PC-3 (cell line): ENCODE results near the gene SHROOM2. TPM values are rescaled to one million over a fixed set of nuclear protein-coding genes. Genes with fewer than 3 reads are reported as not detected.

Experiments
- ATAC-seq: fragments of 200-7000 bp; cut with Tn5 transposase; 2 replicates; pipeline ENCODE4 v1.9.1; 2020; ENCODE audit warnings: mild to moderate bottlenecking, moderate library complexity
- BruUV-seq: library from RNA; stranded (reverse); fragments of 400-500 nt; replicated peaks from 2 replicates; lab custom pipeline; 2021; lab: Mats Ljungman, UMichigan
- CTCF ChIA-PET: fragments of 300-600 bp; sonication (Branson Sonifier 250); formaldehyde crosslinking; loops from one replicate; lab custom pipeline; 2022; ENCODE audit warnings: antibody characterized with exemption; lab: Charles Lee
- POLR2A ChIA-PET: fragments of 300-600 bp; sonication (Branson Sonifier 250); formaldehyde crosslinking; loops from one replicate; lab custom pipeline; 2022; ENCODE audit warnings: antibody characterized with exemption; ENCODE audit not compliant: unreplicated experiment; lab: Charles Lee
- DNase-seq: peaks from one replicate; pipeline ENCODE4 v3.0.0-alpha.2; 2015
- H2AFZ ChIP-seq: fragments of 300-600 bp; sonication (generic); 2 replicates; pipeline ENCODE4 v1.6.0; 2016; ENCODE audit warnings: antibody characterized with exemption, low read length
- H3F3A ChIP-seq: fragments of 300-600 bp; sonication (generic); one replicate; pipeline ENCODE4 v1.6.0; 2017; ENCODE audit warnings: antibody characterized with exemption, low read length, control low read depth, mild to moderate bottlenecking; ENCODE audit not compliant: unreplicated experiment
- H3K27ac ChIP-seq: fragments of 300-600 bp; sonication (generic); 2 replicates; pipeline ENCODE4 v1.5.1; 2016; ENCODE audit warnings: mild to moderate bottlenecking, low read length
- H3K27me3 ChIP-seq: fragments of 300-600 bp; sonication (generic); 2 replicates; pipeline ENCODE4 v1.6.1; 2016; ENCODE audit warnings: low read length, mixed read lengths
- H3K36me3 ChIP-seq: fragments of 300-600 bp; sonication (generic); 2 replicates; pipeline ENCODE4 v1.6.1; 2016; ENCODE audit warnings: low read depth, mixed run types, low read length, mixed read lengths
- H3K4me1 ChIP-seq: fragments of 300-600 bp; sonication (generic); 2 replicates; pipeline ENCODE4 v1.5.1; 2016; ENCODE audit warnings: low read length; ENCODE audit not compliant: insufficient read depth
- H3K4me2 ChIP-seq: fragments of 300-600 bp; sonication (generic); 2 replicates; pipeline ENCODE4 v1.6.0; 2016; ENCODE audit warnings: low read length
- H3K4me3 ChIP-seq: fragments of 300-600 bp; sonication (generic); 2 replicates; pipeline ENCODE4 v1.5.1; 2016; ENCODE audit warnings: mild to moderate bottlenecking, low read length, mixed read lengths
- H3K79me2 ChIP-seq: fragments of 300-600 bp; sonication (generic); 2 replicates; pipeline ENCODE4 v1.6.1; 2017; ENCODE audit warnings: low read length, mixed read lengths
- H3K9ac ChIP-seq: fragments of 300-600 bp; sonication (generic); 2 replicates; pipeline ENCODE4 v1.6.0; 2016; ENCODE audit warnings: mild to moderate bottlenecking, low read length
- H3K9me2 ChIP-seq: fragments of 300-600 bp; sonication (generic); replicated peaks from 2 replicates; pipeline ENCODE4 v1.6.1; 2016; ENCODE audit warnings: mixed run types, low read length, mixed read lengths
- H3K9me3 ChIP-seq: fragments of 300-600 bp; sonication (generic); 2 replicates; pipeline ENCODE4 v1.6.1; 2016; ENCODE audit warnings: low read length, mixed read lengths
- H4K20me1 ChIP-seq: fragments of 300-600 bp; sonication (generic); 2 replicates; pipeline ENCODE4 v1.6.1; 2016; ENCODE audit warnings: low read length, mixed read lengths
- CTCF ChIP-seq: fragments of 300-600 bp; sonication (generic); conservative IDR thresholded peaks from 2 replicates; pipeline ENCODE4 v1.5.1; 2017; ENCODE audit warnings: antibody characterized with exemption, low read depth, mild to moderate bottlenecking, low read length
- EZH2 ChIP-seq: fragments of 300-600 bp; sonication (generic); IDR thresholded peaks from one replicate; pipeline ENCODE4 v1.6.1; 2017; ENCODE audit warnings: antibody characterized with exemption, mild to moderate bottlenecking, low read length; ENCODE audit not compliant: unreplicated experiment
- EZH2phosphoT487 ChIP-seq: fragments of 300-600 bp; sonication (generic); IDR thresholded peaks from 2 replicates; pipeline ENCODE4 v1.6.1; 2018; ENCODE audit warnings: mild to moderate bottlenecking, antibody characterized with exemption, low read length, borderline replicate concordance
- intact Hi-C: fragments of 100-400 bp; cut with micrococcal nuclease; formaldehyde crosslinking; loops from 2 replicates; pipeline ENCODE4 v1.9.0; 2023
- total RNA-seq: library from RNA; depleted of rRNA; stranded (reverse); fragments of >200 nt; gene quantifications from 2 replicates; pipeline ENCODE4 v1.2.3, GENCODE V29; 2014

Gene SHROOM2
- total RNA-seq, 1 experiment from 2014 or later = 6.5 TPM

GRCh38 chrX:9794495-9794894 lies 8.3 kb downstream of the SHROOM2 start:
- POLR2A ChIA-PET = no interaction called here
- intact Hi-C loops = no loop called here
- CTCF ChIA-PET = no interaction called here
- no peaks in the 10 kb centered on the region for H3K27me3 ChIP-seq
- no peak for DNase-seq
- ATAC-seq = no peak
- BruUV-seq = no TSS peak
- H3K4me1 ChIP-seq = peaks cover 5% of the 10 kb centered on the region
- H3K36me3 ChIP-seq = no peaks in the 10 kb centered on the region
- no peak overlapping the region for H3K4me2 ChIP-seq
- TF ChIP-seq EZH2 (no peak), CTCF (no peak), EZH2phosphoT487 (no peak)
- H3K9me2 ChIP-seq = no peaks in the 10 kb centered on the region
- H3F3A ChIP-seq = no peaks in the 10 kb centered on the region
- peaks cover 20% of the 10 kb centered on the region for H3K79me2 ChIP-seq
- H3K9me3 ChIP-seq = no peaks in the 10 kb centered on the region
- no peak overlapping the region for H3K4me3 ChIP-seq
- H4K20me1 ChIP-seq = no peaks in the 10 kb centered on the region
- H3K27ac ChIP-seq = no peak overlapping the region
- H3K9ac ChIP-seq = no peak overlapping the region
- H2AFZ ChIP-seq = no peak overlapping the region

GRCh38 chrX:9797384-9798360 lies 11.4 kb downstream of the SHROOM2 start:
- Histone ChIP-seq H3K79me2 (no peaks in the 10 kb centered on the region), H3K9ac (no peak overlapping the region), H3K27ac (no peak overlapping the region), H3K9me2 (no peaks in the 10 kb centered on the region), H3K9me3 (peaks cover 4% of the 10 kb centered on the region; the same call in 1 of the 2 replicates), H3K36me3 (no peaks in the 10 kb centered on the region), H4K20me1 (no peaks in the 10 kb centered on the region), H3K27me3 (no peaks in the 10 kb centered on the region), H3K4me1 (no peaks in the 10 kb centered on the region), H3K4me2 (no peak overlapping the region), H3F3A (no peaks in the 10 kb centered on the region), H3K4me3 (no peak overlapping the region), H2AFZ (no peak overlapping the region)
- ChIA-PET POLR2A (no interaction called here), CTCF (no interaction called here)
- BruUV-seq = no TSS peak
- no peak for TF ChIP-seq CTCF
- TF ChIP-seq EZH2phosphoT487 = no peak
- no peak for TF ChIP-seq EZH2
- intact Hi-C loops = no loop called here
- DNase-seq (no peak), ATAC-seq (no peak)

- no peak overlapping the region for H3K4me3 ChIP-seq
- H3K27me3 ChIP-seq = no peaks in the 10 kb centered on the region
- no peak overlapping the region for H3K27ac ChIP-seq
- no peaks in the 10 kb centered on the region for H3K9me2 ChIP-seq
- DNase-seq (no peak), ATAC-seq (no peak)
- no peak overlapping the region for H3K9ac ChIP-seq
- H3K4me2 ChIP-seq = no peak overlapping the region
- H3K9me3 ChIP-seq = peaks cover 4% of the 10 kb centered on the region; the same call in 1 of the 2 replicates
- ChIA-PET POLR2A (no interaction called here), CTCF (no interaction called here)
- H3K79me2 ChIP-seq = no peaks in the 10 kb centered on the region
- TF ChIP-seq CTCF (no peak), EZH2 (no peak), EZH2phosphoT487 (no peak)
- intact Hi-C loops = no loop called here
- no TSS peak for BruUV-seq
- no peaks in the 10 kb centered on the region for H4K20me1 ChIP-seq
- no peaks in the 10 kb centered on the region for H3F3A ChIP-seq
- H3K36me3 ChIP-seq = no peaks in the 10 kb centered on the region
- no peak overlapping the region for H2AFZ ChIP-seq
- H3K4me1 ChIP-seq = no peaks in the 10 kb centered on the region
Measured at GRCh38 chrX:9802737-9803136, 16.5 kb downstream of the SHROOM2 start.
